Natural killer cell (primary cell): ENCODE data around the gene PCDHA8. TPM values are rescaled to one million over a fixed set of nuclear protein-coding genes. Genes with fewer than 3 reads are reported as not detected.
"Not testable (repeated sequence)": the region's sequence is repeated elsewhere in the genome, so short reads cannot be mapped to it uniquely, and the experiment has no call there.

Experiments used
- ATAC-seq, 3 donors: fragments of 150-1000 bp in 2 of 3; fragments of 200-7000 bp in 1 of 3; cut with Tn5 transposase; 1 replicate in 1 of 3; 2 replicates in 2 of 3; pipeline ENCODE4 v1.10.0; 2021; ENCODE audit warnings: mild to moderate bottlenecking in 2 of 3, moderate library complexity in 2 of 3
- DNase-seq, 2 donors: peaks; one replicate each; pipeline versions ENCODE4 v3.0.0 to v3.0.0-alpha.2; 2013 to 2021; ENCODE audit warnings: mixed read lengths in 1 of 2
- H3K27ac ChIP-seq: one replicate; pipeline ENCODE4 v1.5.1; 2013; ENCODE audit warnings: mild to moderate bottlenecking, low read length
- H3K27me3 ChIP-seq: one replicate; pipeline ENCODE4 v1.6.1; 2013; ENCODE audit warnings: low read length; ENCODE audit not compliant: control insufficient read depth, insufficient read depth
- H3K36me3 ChIP-seq: one replicate; pipeline ENCODE4 v1.6.1; 2013; ENCODE audit warnings: low read length; ENCODE audit not compliant: control insufficient read depth, insufficient read depth
- H3K4me1 ChIP-seq: one replicate; pipeline ENCODE4 v1.6.1; 2013; ENCODE audit warnings: low read length; ENCODE audit not compliant: control insufficient read depth, insufficient read depth
- H3K4me3 ChIP-seq: one replicate; pipeline ENCODE4 v1.5.1; 2013; ENCODE audit warnings: low read length
- H3K9me3 ChIP-seq: one replicate; pipeline ENCODE4 v1.6.1; 2013; ENCODE audit warnings: low read length; ENCODE audit not compliant: control insufficient read depth, insufficient read depth
- H3K27ac Mint-ChIP-seq, 2 donors: one replicate each; pipeline ENCODE4 v1.8.0; 2022; ENCODE audit warnings: mild to moderate bottlenecking in 2 of 2, mixed read lengths in 2 of 2, moderate library complexity in 1 of 2
- H3K27me3 Mint-ChIP-seq, 2 donors: one replicate each; pipeline ENCODE4 v1.8.0; 2022; ENCODE audit warnings: low read depth in 2 of 2, mixed read lengths in 2 of 2
- H3K36me3 Mint-ChIP-seq: one replicate; pipeline ENCODE4 v1.8.0; 2022; ENCODE audit warnings: mixed read lengths
- H3K4me1 Mint-ChIP-seq, 2 donors: one replicate each; pipeline ENCODE4 v1.8.0; 2022; ENCODE audit warnings: mixed read lengths in 2 of 2
- H3K4me3 Mint-ChIP-seq: one replicate; pipeline ENCODE4 v1.8.0; 2022; ENCODE audit warnings: mild to moderate bottlenecking, moderate library complexity, mixed read lengths
- H3K9me3 Mint-ChIP-seq, 2 donors: one replicate each; pipeline ENCODE4 v1.8.0; 2022; ENCODE audit warnings: mixed read lengths in 2 of 2
- WGBS: methylation state at CpG from one replicate; pipeline ENCODE4 v1.1.7; 2013; ENCODE audit warnings: missing lambda C conversion rate; ENCODE audit not compliant: insufficient coverage; 5-methylcytosine and 5-hydroxymethylcytosine counted together
- intact Hi-C: fragments of 100-400 bp; cut with micrococcal nuclease; formaldehyde crosslinking; loops from one replicate; pipeline ENCODE4 v1.14.2; 2022
- total RNA-seq, 4 donors: library from RNA; stranded (reverse); fragments of 120-200 nt in 1 of 4; gene quantifications; one replicate each; pipeline versions ENCODE4 v1.2.3 to v1.2.4, GENCODE V29; 2013 to 2022
- TF ChIP-seq, protein P1 (sequence below): fragments of 200-600 bp; IDR thresholded peaks from one replicate; pipeline ENCODE4 v1.8.0; 2022; ENCODE audit warnings: antibody characterized with exemption

PCDHA8 gene
- total RNA-seq, 3 donors from 2014 or later (not counting 1 experiment from before 2014, with no cell fraction given) = not detected

DNA sequence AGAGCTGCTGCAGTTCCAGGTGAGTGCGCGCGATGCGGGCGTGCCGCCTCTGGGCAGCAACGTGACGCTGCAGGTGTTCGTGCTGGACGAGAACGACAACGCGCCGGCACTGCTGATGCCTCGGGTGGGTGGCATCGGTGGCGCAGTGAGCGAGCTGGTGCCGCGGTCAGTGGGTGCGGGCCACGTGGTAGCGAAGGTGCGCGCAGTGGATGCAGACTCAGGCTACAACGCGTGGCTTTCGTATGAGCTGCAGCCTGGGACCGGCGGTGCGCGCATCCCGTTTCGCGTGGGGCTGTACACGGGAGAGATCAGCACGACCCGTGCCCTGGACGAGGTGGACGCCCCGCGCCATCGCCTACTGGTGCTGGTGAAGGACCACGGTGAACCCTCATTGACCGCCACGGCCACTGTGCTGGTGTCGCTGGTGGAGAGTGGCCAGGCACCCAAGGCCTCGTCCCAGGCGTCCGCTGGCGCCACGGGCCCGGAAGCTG lies 38.2 kb upstream of the PCDHA8 start:
- Histone ChIP-seq H3K27ac (no peak overlapping the region), H3K4me3 (no peak overlapping the region), H3K27me3 (peaks cover 9% of the 10 kb centered on the region), H3K4me1 (no peaks in the 10 kb centered on the region), H3K9me3 (peaks cover 23% of the 10 kb centered on the region), H3K36me3 (no peaks in the 10 kb centered on the region)
- TF ChIP-seq, protein P1, sequence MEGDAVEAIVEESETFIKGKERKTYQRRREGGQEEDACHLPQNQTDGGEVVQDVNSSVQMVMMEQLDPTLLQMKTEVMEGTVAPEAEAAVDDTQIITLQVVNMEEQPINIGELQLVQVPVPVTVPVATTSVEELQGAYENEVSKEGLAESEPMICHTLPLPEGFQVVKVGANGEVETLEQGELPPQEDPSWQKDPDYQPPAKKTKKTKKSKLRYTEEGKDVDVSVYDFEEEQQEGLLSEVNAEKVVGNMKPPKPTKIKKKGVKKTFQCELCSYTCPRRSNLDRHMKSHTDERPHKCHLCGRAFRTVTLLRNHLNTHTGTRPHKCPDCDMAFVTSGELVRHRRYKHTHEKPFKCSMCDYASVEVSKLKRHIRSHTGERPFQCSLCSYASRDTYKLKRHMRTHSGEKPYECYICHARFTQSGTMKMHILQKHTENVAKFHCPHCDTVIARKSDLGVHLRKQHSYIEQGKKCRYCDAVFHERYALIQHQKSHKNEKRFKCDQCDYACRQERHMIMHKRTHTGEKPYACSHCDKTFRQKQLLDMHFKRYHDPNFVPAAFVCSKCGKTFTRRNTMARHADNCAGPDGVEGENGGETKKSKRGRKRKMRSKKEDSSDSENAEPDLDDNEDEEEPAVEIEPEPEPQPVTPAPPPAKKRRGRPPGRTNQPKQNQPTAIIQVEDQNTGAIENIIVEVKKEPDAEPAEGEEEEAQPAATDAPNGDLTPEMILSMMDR = no peak
- Mint-ChIP-seq H3K27me3 (peaks cover 6 to 7% of the 10 kb centered on the region in 2 donors), H3K4me1 (no peaks in the 10 kb centered on the region), H3K9me3 (peaks cover 2 to 4% of the 10 kb centered on the region in 2 donors), H3K27ac (no peak overlapping the region), H3K4me3 (no peak overlapping the region), H3K36me3 (peaks cover 5% of the 10 kb centered on the region)
- ATAC-seq (no peak), DNase-seq (no peak)
- WGBS = 57% methylated on average over 53 of the region's 53 CpGs
- intact Hi-C loops = no loop called here

DNA sequence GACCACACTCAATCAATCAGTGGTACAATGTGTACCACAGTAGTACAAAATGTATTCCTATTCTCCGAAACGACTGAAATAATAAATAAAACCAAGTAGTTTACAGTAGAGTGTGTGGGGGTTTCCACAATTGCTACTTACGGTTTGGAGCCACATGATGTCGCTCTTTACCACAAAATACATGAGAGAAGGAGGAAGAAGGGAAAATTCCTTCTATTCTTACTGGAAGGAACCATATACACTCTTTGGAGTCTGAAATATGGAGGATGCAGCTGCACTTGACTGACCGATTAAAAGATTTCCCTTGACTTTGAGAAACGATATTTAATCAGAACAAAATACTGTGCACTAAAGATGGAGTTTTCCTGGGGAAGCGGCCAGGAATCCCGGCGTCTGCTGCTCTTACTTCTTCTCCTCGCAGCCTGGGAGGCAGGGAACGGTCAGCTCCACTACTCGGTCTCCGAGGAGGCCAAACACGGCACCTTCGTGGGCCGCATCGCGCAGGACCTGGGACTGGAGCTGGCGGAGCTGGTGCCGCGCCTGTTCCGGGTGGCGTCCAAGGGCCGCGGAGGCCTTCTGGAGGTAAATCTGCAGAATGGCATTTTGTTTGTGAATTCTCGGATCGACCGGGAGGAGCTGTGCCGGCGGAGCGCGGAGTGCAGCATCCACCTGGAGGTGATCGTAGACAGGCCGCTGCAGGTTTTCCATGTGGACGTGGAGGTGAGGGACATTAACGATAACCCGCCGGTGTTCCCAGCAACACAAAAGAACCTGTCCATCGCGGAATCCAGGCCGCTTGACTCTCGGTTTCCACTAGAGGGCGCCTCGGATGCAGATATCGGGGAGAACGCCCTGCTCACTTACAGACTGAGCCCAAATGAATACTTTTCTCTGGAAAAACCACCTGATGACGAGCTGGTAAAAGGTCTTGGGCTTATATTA lies 33.9 kb upstream of the PCDHA8 start, which contains the start of gene PCDHA4:
Gene PCDHA4 (plus strand): TSS at position 235 of the 942 bp plus-strand sequence.
- H3K9me3 ChIP-seq = peaks cover 20% of the 10 kb centered on the region

DNA sequence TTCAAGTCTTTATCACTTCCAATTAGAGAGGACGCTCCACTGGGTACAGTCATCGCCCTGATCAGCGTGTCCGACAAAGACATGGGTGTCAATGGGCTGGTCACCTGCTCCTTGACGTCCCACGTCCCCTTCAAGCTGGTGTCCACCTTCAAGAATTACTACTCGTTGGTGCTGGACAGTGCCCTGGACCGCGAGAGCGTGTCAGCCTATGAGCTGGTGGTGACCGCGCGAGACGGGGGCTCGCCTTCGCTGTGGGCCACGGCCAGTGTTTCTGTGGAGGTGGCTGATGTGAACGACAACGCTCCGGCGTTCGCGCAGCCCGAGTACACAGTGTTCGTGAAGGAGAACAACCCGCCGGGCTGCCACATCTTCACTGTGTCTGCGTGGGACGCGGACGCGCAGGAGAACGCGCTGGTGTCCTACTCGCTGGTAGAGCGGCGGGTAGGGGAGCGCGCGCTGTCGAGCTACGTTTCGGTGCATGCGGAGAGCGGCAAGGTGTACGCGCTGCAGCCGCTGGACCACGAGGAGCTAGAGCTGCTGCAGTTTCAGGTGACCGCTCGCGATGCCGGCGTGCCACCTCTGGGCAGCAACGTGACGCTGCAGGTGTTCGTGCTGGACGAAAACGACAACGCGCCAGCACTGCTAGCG lies 32.6 kb upstream of the PCDHA8 start:
- H3K27me3 ChIP-seq, H3K4me3 ChIP-seq, ATAC-seq, H3K36me3 ChIP-seq, H3K27ac ChIP-seq, H3K4me1 ChIP-seq, H3K4me3 Mint-ChIP-seq, H3K4me1 Mint-ChIP-seq, DNase-seq, H3K27ac Mint-ChIP-seq, H3K27me3 Mint-ChIP-seq, intact Hi-C loops, H3K9me3 Mint-ChIP-seq: not testable (repeated sequence)
- peaks cover 12% of the 10 kb centered on the region for H3K36me3 Mint-ChIP-seq
- WGBS = 67% methylated on average over 62 of the region's 62 CpGs
- H3K9me3 ChIP-seq = peaks cover 10% of the 10 kb centered on the region

More for the DNA sequence above, 33.9 kb upstream of the PCDHA8 start, which contains the start of gene PCDHA4:
- Mint-ChIP-seq H3K27ac (no peak within 1 kb of the TSS), H3K27me3 (peaks cover 6 to 7% of the 10 kb centered on the region in 2 donors), H3K4me1 (no peaks in the 10 kb centered on the region), H3K4me3 (no peak within 1 kb of the TSS), H3K36me3 (peaks cover 5% of the 10 kb centered on the region), H3K9me3 (peaks cover 4 to 6% of the 10 kb centered on the region in 2 donors)
- Histone ChIP-seq H3K4me3 (no peak within 1 kb of the TSS), H3K27me3 (no peaks in the 10 kb centered on the region), H3K27ac (no peak within 1 kb of the TSS), H3K4me1 (no peaks in the 10 kb centered on the region), H3K36me3 (no peaks in the 10 kb centered on the region)
- intact Hi-C loops = no loop called here
- TF ChIP-seq, protein P1 = no peak
- DNase-seq (peak in 1 of 2 donors; percentile 7), ATAC-seq (no peak)
- WGBS = 36% methylated on average over 44 of the region's 47 CpGs

DNA sequence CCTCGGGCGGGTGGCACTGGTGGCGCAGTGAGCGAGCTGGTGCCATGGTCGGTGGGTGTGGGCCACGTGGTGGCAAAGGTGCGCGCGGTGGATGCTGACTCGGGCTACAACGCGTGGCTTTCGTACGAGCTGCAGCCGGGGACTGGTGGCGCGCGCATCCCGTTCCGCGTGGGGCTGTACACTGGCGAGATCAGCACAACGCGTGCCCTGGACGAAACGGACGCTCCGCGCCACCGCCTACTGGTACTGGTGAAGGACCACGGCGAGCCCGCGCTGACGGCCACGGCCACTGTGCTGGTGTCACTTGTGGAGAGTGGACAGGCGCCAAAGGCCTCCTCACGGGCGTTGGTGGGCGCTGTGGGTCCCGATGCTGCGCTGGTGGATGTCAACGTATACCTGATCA lies 32.1 kb upstream of the PCDHA8 start:
- Mint-ChIP-seq H3K27me3 (peaks cover 5 to 6% of the 10 kb centered on the region in 2 donors), H3K27ac (no peak overlapping the region), H3K9me3 (peaks cover 6 to 7% of the 10 kb centered on the region in 2 donors), H3K4me1 (no peaks in the 10 kb centered on the region), H3K4me3 (no peak overlapping the region), H3K36me3 (peaks cover 12% of the 10 kb centered on the region)
- H3K4me3 ChIP-seq = no peak overlapping the region
- no peaks in the 10 kb centered on the region for H3K4me1 ChIP-seq
- no peaks in the 10 kb centered on the region for H3K27me3 ChIP-seq
- intact Hi-C loops = no loop called here
- H3K9me3 ChIP-seq = peaks cover 10% of the 10 kb centered on the region
- 71% methylated on average over 43 of the region's 43 CpGs for WGBS
- H3K36me3 ChIP-seq = no peaks in the 10 kb centered on the region
- H3K27ac ChIP-seq = no peak overlapping the region
- TF ChIP-seq, protein P1 = no peak
- ATAC-seq (no peak), DNase-seq (no peak)
